ENCODE data around the gene GYPA.

The GYPA gene

DNA sequence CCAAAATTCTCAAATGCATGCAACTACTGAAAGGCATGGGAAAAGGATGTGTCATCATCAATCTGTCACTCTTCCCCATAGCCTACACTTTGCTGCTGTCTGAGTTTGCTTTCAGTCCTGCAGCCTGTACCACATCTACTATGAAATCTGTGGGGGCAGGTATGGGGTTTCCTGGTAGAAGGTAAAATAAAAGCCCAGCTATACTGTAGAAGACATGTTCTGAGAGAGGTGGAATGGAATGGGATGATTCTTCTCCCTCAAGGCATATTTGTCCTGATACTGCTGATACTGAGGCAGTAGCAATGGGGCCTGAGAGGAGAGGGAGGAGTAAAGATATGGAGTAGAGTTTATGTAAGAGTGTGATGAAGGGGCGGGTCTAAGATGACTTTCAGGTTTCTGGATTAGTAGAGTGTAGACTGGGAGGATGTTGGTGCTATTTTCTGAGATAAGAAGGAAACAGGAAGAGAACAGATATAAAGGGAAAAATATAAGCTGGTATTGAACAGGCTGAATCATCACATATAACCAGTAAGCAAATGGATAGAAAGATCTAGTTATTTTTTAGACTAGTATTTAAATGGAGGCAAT lies 38.7 kb upstream of the GYPA start:
- no peak overlapping the region for H3K27ac Mint-ChIP-seq
- H3K4me1 Mint-ChIP-seq: peaks cover 18% of the 10 kb centered on the region
- H3K4me3 Mint-ChIP-seq: no peak overlapping the region
- H3K36me3 Mint-ChIP-seq (ENCODE audit: low read depth): no peaks in the 10 kb centered on the region
- TF ChIP-seq, protein P1, sequence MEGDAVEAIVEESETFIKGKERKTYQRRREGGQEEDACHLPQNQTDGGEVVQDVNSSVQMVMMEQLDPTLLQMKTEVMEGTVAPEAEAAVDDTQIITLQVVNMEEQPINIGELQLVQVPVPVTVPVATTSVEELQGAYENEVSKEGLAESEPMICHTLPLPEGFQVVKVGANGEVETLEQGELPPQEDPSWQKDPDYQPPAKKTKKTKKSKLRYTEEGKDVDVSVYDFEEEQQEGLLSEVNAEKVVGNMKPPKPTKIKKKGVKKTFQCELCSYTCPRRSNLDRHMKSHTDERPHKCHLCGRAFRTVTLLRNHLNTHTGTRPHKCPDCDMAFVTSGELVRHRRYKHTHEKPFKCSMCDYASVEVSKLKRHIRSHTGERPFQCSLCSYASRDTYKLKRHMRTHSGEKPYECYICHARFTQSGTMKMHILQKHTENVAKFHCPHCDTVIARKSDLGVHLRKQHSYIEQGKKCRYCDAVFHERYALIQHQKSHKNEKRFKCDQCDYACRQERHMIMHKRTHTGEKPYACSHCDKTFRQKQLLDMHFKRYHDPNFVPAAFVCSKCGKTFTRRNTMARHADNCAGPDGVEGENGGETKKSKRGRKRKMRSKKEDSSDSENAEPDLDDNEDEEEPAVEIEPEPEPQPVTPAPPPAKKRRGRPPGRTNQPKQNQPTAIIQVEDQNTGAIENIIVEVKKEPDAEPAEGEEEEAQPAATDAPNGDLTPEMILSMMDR (IDR thresholded peaks at IDR 0.05; ENCODE audit: unreplicated experiment in 3 of 3): no peak
- no peaks in the 10 kb centered on the region for H3K9me3 Mint-ChIP-seq
- no peaks in the 10 kb centered on the region for H3K27me3 Mint-ChIP-seq (ENCODE audit: low read depth)

DNA sequence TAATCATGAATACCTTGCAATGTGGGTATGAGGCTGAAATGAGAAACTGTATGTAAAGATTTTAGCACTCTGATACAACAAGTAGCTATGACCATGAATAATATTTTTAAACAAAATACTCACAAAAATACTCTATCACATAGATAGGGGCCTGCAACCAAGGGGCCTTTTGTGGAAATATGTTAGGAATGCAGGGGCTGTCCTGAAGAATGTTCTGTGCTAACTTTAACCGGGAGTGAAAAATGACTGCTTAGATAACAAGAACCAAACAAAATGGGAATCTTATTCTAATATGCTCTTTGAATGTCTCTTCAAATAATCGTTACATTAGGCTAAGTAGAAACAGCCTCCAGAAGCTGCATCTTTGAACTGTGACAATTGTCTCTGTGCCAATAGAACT lies 37.9 kb upstream of the GYPA start:
- Mint-ChIP-seq H3K36me3 (ENCODE audit: low read depth) (no peaks in the 10 kb centered on the region), H3K9me3 (no peaks in the 10 kb centered on the region), H3K4me3 (no peak overlapping the region), H3K27ac (peak overlapping the region; percentile 17 to 86 (median 59)), H3K27me3 (ENCODE audit: low read depth) (no peaks in the 10 kb centered on the region), H3K4me1 (peaks cover 18% of the 10 kb centered on the region)
- TF ChIP-seq, protein P1 (IDR thresholded peaks at IDR 0.05; ENCODE audit: unreplicated experiment in 3 of 3): no peak

DNA sequence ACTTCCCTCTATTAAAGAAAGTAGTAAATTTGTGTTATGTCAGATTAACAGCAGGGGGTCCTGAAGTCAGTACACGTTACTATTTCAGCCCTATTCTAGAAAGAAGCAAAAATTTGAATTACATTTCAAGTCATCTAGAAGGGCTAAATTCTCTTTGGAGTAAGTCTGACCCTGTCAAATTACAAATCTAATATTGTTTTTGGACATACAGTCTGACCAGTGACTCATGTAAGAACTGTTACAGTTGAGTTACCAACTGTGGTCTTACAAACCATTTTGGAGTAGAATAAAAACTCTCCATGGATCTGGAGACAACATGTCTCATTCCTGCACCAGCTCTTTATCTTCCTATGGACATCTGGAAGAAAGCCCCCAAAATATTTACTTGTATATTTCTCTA lies 36.0 kb upstream of the GYPA start:
- TF ChIP-seq, protein P1 (IDR thresholded peaks at IDR 0.05; ENCODE audit: unreplicated experiment in 3 of 3): no peak
- H3K9me3 Mint-ChIP-seq: no peaks in the 10 kb centered on the region
- no peak overlapping the region for H3K27ac Mint-ChIP-seq
- no peak overlapping the region for H3K4me3 Mint-ChIP-seq
- no peaks in the 10 kb centered on the region for H3K36me3 Mint-ChIP-seq (ENCODE audit: low read depth)
- no peaks in the 10 kb centered on the region for H3K27me3 Mint-ChIP-seq (ENCODE audit: low read depth)
- H3K4me1 Mint-ChIP-seq: peaks cover 18% of the 10 kb centered on the region

DNA sequence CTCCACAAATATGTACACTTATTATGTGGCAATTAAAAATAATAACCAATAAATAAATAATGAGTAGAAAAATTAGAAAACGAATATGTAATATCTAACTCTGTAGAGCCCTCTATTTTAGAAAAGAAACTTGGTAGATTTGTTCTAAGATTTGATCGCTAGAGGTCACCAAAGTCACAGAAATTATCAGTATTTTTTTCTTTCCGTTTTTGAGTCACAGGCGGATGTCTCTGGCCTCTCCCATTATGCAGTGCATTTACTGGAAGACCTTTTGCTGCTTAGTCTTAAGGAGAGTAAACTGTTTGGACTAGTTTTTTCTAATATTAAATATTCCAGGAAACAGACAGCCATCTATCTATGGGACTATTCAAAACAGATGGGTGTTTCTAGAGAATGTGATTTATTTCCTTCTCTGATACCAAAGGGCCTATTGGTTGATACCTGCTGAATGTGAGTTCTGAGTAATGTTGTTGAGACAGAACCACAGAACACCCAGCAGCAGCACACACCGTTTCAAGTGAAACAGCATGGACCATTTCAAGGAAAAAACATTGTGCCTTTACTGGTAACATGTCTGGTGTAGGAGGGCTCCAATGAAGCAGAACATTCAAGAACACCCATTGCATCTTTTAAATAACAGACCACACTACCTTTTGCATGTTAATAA lies 34.0 kb upstream of the GYPA start:
- Mint-ChIP-seq H3K4me1 (peaks cover 18% of the 10 kb centered on the region), H3K27ac (no peak overlapping the region), H3K36me3 (ENCODE audit: low read depth) (no peaks in the 10 kb centered on the region), H3K4me3 (no peak overlapping the region), H3K9me3 (no peaks in the 10 kb centered on the region), H3K27me3 (ENCODE audit: low read depth) (no peaks in the 10 kb centered on the region)
- TF ChIP-seq, protein P1 (IDR thresholded peaks at IDR 0.05; ENCODE audit: unreplicated experiment in 3 of 3): peak; percentile 38 to 67 (median 42)

DNA sequence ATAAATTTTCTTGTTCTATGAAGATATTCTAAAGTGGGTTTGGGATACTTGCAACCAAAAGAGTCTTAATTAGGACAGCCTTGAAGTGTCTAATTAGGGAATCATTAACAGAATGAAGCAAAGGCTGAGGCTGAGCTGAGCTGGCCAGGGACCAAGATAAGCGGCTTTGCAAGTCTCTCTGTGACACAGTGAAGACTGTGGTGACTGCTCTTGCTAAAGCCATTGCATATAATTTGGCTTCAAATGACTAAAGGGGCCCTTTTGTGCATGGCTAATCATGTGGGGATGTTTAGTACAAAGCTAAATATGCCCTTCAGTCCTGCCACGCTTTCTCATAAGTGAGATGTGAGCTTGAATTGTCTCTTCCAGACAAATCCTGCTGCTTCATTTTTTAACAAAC lies 31.2 kb upstream of the GYPA start:
- TF ChIP-seq, protein P1 (IDR thresholded peaks at IDR 0.05; ENCODE audit: unreplicated experiment in 3 of 3): no peak
- H3K27ac Mint-ChIP-seq: no peak overlapping the region
- H3K36me3 Mint-ChIP-seq (ENCODE audit: low read depth): no peaks in the 10 kb centered on the region
- H3K27me3 Mint-ChIP-seq (ENCODE audit: low read depth): no peaks in the 10 kb centered on the region
- H3K9me3 Mint-ChIP-seq: no peaks in the 10 kb centered on the region
- no peak overlapping the region for H3K4me3 Mint-ChIP-seq
- H3K4me1 Mint-ChIP-seq: peaks cover 7% of the 10 kb centered on the region

DNA sequence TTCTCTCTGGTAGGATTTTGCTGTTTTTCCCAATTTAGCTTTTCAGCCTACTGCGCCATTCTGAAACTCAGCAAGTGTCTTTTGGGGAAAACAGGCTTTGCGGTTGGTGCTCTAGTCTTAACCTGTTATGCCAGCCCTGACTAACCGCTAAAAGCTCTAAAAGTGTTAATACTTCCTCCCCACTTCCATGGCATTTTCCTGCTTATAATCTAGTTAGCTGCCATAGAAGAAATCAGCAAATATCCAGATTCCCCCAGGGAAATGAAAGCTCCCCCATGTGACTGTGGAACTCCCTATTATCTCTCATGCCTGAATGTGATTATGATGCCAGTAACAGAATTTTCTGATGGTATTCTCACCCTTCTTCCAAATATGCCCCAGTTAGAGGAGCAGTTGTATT lies 28.7 kb upstream of the GYPA start:
- Mint-ChIP-seq H3K9me3 (no peaks in the 10 kb centered on the region), H3K4me3 (no peak overlapping the region), H3K27ac (no peak overlapping the region), H3K4me1 (no peaks in the 10 kb centered on the region), H3K36me3 (ENCODE audit: low read depth) (no peaks in the 10 kb centered on the region), H3K27me3 (ENCODE audit: low read depth) (no peaks in the 10 kb centered on the region)
- TF ChIP-seq, protein P1 (IDR thresholded peaks at IDR 0.05; ENCODE audit: unreplicated experiment in 3 of 3): no peak
